ENCODE data around the gene KIF26A.

KIF26A gene

DNA sequence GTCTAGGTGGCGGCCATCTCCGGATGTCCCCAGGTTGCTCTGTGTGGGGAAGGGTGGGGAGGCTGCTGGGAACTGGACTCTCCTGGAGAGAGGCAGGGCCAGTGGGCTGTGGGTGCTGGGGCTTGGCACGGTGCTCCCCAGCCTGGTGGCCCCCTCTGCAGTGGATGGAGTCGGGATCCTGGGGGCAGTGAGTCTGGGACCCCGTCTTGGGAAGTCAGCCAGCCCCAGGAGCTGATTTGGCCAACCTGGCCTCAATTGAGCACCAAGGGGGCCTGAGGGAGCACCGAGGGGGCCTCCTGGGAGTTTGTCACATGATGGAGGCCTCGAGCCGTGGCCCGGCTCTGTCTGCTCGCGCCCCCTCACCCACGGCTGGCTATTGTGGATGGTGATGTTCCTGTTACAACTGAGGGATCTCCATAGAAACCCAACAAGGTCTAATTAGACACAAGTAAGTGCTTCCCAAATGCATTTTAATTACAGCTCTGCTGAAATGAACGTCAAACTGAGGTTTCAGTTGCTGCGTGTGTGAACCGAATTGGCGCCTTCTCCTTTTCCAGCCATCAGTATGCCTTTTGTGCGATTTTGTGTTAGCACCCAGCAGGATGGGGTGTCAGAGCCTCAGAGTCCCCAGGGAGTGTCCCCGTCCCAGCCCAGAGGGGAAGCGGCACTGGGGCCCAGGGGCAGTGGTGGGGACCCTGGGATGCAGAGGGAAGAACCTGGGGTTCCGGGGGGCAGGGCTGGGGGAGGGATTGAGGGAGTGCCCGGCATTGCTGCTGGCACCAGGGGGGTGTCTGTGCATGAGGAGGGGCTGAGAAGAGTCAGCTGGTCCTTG lies 71.8 kb downstream of the KIF26A start:
- DNase-seq (ENCODE audit: low read depth): no peak

DNA sequence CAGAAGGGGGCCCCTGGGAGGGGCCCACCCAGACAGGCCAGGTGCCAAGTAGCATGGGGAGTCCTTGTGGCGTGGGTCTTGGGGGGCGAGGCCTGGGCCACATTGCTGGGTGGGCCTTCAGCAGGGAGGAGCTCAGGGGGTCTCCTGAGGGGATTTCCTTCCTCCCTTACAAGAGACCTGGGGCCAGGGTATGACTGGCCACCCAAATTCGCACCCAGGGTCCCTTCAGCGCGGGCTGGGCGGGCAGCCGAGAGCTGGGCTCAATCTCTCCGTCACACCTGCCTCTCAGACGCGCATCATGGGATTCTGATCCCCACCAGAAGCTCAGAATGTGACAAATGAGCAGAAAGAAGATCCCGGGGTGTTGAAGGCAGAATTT lies 72.4 kb downstream of the KIF26A start:
- no peak for DNase-seq (ENCODE audit: low read depth)

DNA sequence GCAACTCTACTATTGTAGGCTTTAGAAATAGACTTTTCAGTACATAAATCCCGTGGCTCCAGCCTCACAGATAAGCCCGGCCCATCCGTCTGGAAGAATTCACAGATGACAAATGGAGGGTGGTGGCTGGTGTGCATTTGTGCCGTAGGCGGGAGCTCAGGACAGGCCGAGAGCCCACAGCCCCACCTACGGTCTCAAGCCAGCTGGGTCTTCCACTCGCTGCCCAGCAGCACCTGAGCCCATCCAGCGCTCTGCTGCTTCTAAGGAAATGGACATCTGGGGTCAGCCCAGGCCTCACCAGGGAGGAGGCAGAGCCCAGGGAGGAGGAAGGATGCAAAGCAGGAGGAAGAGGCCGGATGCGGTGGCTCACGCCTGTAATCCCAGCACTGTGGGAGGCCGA lies 72.8 kb downstream of the KIF26A start:
- no peak for DNase-seq (ENCODE audit: low read depth)

DNA sequence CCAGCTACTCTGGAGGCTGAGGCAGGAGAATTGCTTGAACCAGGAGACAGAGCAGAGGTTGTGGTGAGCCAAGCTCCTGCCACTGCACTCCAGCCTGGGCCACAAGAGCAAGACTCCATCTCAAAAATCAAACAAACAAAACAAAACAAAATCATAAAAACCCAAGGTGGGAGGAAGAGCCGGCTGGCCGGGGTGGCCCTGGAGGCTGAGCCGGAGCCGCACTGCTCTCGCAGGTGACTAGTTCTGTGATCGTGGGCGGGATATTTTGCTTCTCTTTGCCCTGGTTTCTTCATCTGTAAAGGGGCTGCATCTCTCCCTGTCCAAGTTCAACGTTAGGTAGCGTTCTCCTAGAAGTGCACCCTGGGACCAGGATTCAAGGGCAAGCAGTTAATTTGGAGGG lies 73.4 kb downstream of the KIF26A start:
- no peak for DNase-seq (ENCODE audit: low read depth)

DNA sequence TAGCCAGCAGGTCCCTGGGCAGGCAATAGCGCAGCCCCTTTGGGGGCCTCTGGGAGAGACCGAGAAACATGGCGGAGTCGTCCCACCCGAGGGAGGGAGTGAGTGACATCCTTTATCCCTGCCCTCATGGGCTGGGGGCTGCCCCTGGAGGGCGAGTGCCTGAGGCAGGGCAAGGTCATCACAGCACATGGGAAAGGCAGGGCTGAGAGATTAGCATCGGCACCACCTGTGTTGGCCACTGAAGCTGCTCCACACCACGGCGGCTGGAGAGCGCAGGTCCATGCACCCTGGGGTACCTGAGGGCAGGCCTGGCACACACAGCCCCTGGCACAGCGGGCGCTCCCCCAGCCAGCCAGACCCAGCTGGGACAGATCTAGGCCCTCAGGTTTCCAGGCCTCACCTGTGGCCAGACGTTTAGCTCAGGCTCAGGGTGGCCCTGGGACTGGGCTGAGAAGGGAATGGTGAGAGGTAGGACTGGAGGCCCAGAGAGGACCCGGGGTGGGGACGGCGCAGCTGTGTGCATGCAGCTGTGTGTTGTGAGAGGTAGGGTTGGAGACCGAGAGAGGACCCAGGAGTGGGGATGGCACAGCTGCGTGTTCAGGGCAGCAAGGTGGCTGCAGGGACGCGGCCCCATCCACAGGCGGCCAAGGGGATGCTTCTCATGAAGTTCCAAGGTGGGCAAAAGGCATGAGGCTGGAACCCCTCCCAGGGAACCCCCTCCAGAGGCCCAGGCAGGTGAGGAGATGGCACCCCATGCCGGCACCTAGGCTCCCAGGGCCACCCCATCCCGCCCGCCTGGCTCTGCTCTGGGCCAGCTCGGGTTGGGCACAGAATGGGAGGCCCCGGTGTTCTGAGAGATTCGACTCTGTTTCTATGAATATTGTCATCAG lies 74.1 kb downstream of the KIF26A start:
- no peak for DNase-seq (ENCODE audit: low read depth)

DNA sequence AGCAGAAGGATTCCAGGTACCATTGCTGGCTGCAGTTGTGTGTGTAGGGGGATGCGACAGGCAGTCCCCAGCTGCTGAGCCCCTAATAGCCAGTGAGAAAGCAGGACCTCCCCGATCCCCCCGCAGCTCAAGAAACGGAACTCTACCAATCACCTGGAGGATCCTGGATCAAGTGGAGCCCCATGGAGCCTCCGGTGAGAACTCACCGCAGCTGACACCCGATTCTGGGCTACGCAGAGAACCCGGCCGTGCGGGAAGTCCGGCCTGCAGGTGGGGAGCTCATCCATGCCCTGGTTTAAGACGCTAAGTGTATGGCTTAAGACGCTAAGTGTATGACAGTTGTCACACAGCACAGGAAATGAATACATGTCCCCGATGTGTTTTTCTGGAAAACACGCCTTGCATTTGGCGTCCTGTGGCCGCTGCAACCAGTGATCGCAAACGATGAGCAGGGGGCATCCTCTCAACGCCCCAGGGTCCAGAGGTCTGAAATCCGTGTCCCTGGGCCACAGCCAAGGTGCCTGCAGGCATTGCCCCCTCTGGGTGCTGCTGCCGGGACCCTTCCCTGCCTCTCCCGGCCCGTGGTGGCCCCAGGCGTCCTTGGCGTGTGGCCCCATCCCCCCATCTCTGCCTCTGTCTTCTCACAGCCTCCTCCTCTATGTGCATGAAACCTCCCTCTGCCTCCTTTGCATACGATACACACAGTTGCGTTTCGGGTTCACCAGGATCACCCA lies 75.1 kb downstream of the KIF26A start:
- no peak for DNase-seq (ENCODE audit: low read depth)

DNA sequence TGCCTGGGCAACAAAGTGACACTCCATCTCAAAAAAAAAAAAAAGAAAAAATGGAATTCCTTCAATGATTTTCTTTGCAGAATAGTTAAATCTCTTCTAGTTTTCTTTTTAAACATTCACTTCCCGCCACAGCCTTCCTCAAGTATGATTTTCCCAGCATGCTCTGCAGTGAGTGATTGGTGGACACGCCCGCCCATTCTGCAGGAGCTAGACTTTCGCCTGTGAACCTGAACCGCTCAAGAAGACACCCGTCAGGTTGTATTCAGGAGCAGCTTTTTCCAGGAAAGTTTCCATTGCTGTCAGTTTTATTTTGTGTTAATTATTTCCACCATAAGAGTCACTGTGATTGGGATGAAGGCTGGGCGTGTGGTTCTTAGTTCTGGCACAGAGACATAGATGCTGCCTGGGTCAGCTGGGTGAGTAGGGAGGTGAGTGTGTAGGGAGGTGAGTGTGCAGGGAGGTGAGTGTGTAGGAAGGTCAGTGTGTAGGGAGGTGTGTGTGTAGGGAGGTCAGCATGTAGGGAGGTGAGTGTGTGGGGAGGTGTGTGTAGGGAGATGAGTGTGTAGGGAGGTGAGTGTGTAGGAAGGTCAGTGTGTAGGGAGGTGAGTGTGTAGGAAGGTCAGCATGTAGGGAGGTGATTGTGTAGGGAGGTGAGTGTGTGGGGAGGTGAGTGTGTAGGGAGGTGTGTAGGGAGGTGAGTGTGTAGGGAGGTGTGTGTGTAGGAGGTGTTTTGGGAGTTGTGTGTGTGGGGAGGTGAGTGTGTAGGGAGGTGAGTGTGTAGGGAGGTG lies 76.2 kb downstream of the KIF26A start:
- DNase-seq (ENCODE audit: low read depth): no peak

DNA sequence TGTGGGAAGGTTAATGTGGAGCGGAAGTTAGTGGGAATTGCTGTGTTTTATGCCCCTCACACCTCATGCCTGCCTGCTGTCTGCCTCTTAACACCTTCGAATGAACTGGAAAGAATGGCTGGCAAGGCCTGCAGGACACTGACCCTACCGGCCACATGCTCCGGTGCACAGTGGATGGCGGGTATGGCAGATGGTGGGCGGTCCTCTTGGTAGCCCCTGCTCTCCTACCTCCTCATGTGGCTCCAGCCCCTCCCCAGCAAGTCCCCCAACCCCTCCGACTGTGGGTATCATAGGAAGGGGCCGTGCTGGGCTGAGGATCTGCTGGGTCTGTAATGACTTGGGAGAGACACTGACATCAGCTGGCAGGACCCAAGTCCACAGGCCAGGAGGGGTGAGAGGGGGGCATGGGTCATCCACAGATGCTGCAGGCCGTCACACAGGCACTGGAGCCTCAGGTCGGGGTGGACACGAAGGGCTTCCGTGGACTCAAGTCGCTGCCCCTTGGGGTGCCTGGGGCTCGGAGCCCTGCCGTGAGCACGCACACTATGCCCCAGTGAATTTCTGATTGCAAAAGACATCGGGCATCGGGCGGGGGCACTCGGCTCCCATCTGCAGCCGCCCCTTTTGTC lies 77.4 kb downstream of the KIF26A start:
- no peak for DNase-seq (ENCODE audit: low read depth)

DNA sequence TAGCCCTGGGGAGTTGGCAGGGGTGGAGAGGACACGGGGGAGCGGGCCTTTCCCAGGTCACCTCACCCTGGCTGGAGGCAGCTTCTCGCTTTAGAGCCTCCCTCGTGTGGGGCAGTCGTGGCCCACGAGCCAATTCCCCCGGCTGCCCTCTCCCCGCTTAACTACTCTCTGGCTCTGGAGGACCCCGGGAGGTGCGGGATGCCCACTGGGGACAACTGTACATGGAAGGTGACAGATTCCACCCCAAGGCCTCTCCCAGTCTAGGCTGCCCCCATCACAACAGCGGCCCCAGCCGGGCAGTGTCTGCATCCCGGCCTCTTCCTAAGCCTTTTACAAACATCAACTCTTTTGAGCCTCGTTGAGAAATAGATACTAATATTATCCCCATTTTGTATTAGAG lies 78.1 kb downstream of the KIF26A start:
- DNase-seq (ENCODE audit: low read depth): no peak

DNA sequence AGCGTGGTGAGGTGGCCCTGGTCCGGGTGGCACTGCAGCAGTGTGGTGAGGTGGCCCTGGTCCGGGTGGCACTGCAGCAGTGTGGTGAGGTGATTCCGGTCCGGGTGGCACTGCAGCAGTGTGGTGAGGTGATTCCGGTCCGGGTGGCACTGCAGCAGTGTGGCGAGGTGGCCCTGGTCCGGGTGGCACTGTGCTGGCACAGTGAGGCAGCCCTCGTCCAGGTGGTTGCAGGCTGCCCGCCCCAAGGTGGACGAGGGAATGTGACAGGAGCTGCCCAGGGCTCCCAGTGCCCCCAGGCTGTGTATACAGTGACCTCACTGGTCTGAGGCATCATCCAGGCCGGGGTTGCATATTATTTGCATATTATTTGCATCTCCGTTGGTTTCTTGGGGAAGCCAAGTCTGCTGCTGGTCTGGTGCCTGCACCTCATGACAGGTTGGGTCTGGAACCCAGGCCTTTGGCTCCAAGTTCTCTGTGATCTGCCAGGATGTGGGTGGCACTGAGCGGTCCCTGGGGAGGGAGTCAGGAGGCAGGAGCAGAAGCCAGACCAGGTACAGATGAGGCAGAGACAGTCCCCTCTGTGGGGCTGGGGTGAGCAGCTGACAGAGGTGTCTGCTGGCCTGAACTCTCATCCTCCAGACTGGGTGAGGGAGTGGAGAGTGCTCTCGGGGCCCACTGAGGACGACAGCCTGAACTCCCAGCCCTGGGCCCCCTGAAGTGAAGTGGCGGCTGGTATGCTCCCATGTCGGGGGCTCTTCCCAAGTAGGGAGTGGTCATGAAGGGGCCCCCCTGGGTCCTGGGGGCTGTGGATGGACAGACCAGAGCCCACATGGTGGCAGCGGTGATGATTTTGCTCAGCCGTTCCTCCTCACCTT lies 79.3 kb downstream of the KIF26A start:
- no peak for DNase-seq (ENCODE audit: low read depth)

DNA sequence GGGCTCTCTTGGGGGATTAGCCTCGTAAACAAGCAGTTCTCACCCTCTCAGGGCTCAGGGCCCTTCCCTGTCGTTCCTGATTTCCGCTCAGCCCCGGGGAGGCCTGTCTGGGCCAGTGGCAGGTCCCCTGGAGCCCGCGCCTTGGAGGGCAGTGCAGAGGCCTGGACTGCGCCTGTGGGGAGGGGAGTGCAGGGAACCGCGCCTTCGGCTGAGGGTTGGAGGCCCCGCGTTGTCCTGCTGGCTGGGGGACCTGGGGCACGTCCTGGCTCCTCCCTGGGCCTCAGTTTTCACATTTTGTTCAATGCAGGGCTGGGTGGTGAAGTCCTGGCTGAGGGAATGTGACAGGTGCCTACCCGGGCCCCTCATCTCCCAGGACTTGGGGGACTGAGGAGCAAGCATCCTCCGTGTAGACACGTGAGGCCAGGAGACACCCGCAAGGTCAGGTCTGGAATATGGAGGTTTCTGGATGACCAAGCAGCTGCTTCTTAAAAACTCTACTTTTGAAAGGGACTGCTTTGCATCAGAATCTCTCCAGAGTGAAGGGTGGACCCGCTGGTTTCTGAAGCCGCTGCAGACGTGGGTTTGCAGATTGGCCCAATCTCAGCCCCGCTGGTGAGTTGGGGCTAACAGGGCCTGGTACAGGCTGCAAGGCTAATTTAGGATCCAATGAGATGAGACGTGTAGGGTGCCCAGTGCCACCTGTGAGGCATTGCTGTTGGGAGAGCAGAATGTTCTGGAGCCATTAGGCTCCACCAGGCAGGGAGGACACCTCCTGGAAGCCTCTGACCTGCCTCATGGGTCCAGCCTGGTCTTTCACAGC lies 80.2 kb downstream of the KIF26A start:
- no peak for DNase-seq (ENCODE audit: low read depth)

DNA sequence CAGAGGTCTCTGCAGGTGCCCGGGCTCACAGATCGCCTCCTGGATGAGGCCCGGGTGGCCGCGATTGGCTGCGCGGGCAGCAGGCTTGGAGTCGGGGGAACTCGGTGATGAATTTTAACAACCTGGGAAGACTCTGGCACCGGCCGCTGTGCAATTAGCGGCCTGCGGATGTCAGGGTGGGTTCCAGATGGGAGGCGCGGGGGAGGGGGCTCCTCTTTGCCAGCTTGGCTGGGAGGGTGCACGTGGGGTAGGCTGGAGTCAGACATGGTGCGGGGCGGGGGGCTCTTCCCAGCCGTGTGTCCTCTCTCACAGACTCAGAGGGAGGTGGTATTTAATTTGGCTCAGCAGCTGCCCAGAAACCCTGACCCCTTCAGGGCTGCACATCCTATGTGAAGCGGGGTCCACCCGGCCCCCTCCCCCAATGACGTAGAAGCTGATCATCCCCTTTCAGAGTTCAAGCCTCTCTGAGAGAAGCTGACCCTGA lies 81.4 kb downstream of the KIF26A start:
- no peak for DNase-seq (ENCODE audit: low read depth)

DNA sequence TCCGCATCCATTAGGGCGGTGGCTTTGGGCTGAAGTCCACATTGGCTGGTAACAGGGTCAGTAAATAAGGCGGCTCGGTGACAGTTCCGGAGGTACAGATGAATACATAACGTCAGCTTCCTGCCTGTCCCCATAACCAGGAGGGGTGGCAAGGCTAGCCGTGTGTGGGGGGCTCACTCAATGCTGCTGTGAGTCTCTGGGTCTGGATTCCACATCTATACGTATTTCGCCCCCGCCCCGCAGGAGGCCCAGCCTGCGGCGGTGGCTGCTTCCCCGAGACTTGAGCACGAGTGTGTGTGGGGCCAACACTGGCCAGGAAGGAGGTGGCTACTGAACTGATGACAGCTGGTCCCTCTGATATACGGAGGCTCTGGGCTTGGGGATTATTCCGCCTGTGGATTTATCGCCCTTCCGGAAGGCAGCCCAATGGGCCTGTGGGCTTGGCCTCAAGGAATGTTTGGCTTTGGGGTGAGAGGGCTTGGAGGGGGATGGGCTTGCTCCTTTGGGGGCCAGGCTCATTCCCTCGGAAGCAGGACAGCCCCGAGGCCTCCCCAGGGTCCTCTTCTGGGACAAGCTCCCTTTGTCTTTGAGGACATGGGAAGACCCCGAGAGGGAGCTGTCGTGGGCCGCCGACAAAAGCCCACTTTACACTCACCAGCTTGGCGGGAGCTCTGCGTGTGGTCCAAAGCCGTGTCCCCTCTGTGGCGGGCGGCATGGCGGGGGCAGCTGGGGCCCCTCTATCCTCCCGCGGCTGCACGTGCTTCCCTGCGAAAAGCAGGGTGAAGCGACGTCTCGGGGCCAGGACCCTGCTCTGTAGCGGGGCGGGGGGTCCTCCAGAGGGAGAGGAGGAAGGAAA lies 82.1 kb downstream of the KIF26A start:
- DNase-seq (ENCODE audit: low read depth): no peak

DNA sequence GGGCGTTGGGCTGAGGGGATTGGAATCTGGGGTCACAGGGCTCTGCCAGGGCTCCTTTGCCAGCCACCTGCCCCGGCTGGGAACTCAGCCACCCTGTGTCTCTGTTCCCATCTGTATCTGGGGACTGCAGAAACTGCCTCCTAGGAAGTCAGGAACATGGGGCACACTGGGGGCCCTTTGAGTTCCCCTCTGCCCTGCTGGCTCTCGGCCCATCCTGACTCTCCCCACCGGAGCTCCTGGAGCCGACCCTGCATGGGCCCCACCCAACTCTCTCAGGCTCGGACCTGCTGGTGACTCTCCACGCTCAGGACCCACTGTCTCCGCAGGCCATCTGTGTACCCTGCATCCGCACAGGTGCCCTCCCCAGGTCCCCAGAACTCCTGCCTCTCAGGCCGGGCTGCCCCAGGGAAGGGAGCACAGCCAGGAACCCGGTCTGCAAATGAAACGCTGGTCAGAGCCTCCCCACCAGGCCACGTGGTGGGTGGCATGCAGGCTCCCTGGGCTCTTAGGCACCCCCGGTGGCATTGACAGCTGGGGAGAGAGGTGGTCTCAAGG lies 82.8 kb downstream of the KIF26A start:
- DNase-seq (ENCODE audit: low read depth): no peak

DNA sequence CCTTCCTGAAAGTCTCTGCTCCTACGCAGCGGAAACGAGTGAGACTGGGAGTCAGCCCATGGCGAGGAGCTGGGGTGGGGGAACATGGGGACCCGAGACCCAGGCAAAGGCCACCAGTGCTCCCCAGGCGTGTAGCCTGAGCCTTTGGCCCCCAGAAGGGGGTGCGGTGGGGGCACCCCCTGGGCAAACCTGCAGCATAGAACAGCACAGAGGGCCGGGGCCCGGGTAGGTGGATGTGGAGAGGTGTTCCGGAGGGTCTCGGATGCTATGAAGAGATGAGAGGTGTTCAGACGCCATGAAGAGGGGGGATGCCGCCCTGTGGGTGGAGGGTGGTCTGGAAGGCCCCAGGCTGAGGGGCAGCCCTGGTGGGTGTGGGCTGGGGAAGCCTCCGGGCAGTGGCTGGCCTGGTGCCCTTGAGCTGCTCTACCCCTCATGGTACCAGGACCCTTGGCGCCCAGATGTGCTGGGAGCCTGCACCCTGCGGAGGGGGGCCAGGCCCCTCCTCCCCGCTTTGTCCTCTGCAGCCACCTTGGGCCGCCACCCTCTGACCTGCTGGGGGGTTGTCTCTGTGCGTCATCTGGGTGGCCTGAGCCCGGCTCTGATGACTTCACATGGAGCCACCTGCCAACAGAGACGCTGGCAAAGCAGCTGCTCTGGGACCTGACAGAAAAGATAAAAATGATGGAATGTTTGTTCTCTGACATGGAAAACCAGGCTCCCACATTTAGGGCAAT lies 83.4 kb downstream of the KIF26A start:
- no peak for DNase-seq (ENCODE audit: low read depth)

DNA sequence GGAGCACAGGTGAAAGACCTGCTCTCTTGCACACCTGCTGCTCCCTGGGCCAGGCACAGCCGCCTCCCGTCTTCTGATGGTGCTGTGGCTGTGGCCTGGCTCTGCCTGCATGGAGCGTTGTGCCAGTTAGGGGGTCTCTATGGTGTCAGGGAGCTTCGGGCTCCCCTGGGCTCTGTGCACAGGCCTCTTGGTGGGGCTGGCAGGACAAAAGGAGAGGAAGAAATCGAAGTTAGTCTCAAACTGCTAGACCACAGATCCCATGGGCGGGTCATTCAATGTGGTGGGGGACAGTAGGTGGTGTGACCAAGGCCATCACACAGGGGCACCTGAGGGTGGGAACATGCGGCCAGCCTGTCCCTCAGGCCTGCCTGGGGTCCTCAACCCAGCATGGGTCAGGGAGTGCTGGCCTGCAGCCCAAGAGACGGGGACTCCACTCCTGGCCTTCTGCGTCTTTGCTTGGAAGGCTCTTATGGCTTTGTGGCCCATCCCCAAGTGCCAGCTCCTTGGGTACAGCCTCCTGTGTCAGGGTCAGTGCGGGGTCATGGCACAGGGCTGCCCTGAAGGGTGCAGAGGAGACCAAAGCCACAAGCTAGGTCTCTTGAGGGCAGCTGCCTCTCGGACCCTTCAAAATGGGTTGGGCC lies 84.1 kb downstream of the KIF26A start:
- no peak for DNase-seq (ENCODE audit: low read depth)
